Measurements from ENCODE around the gene NDUFB4.

Gene NDUFB4

GRCh38 chr3:120596116-120596852 lies at the start of gene NDUFB4:
Gene NDUFB4, plus strand, starts transcription at chr3:120596336. Its CDS starts 24 bp downstream, at chr3:120596360.
- POLR2A ChIA-PET, result interaction anchor here (0.5 to 1.4 kb wide), 8 partner anchors 45 to 211 kb away, joined by 3 to 7 read pairs (median 4); partner anchors contain the start of genes GTF2E1 and RABL3
- CTCF ChIA-PET, result interaction anchor here (0.5 to 3.8 kb wide), 12 partner anchors 9 to 247 kb away, joined by 3 to 26 read pairs (median 4); no protein-coding TSS in a partner anchor
- peak within 1 kb of the TSS; percentile 84 for H3K4me3 ChIP-seq (ENCODE audit: low read depth, low read length)
- DNase-seq (ENCODE audit: low read depth, low spot score), result peak; percentile 93
- no peak for TF ChIP-seq CTCF (IDR thresholded peaks at IDR 0.05; ENCODE audit: insufficient read depth, low read length, missing control alignments)

- TF ChIP-seq CTCF (IDR thresholded peaks at IDR 0.05; ENCODE audit: insufficient read depth, low read length, missing control alignments), result no peak
- H3K4me3 ChIP-seq (ENCODE audit: low read depth, low read length), result no peak overlapping the region
- POLR2A ChIA-PET, result no interaction called here
- peak; percentile 26 for DNase-seq (ENCODE audit: low read depth, low spot score)
- CTCF ChIA-PET, result interaction anchor here (1.2 to 7.0 kb wide), 3 partner anchors 7 to 134 kb away, joined by 3 to 54 read pairs (median 5); no protein-coding TSS in a partner anchor
Observed at GRCh38 chr3:120550546-120550945, 45.6 kb upstream of the NDUFB4 start.

- no peak for TF ChIP-seq CTCF (IDR thresholded peaks at IDR 0.05; ENCODE audit: insufficient read depth, low read length, missing control alignments)
- ChIA-PET CTCF (interaction anchor here (0.9 to 2.1 kb wide), 2 partner anchors 135 to 308 kb away, joined by 4 to 10 read pairs; no protein-coding TSS in a partner anchor), POLR2A (interaction anchor here (1.0 kb wide), 1 partner anchor 203 kb away, joined by 3 read pairs; the partner anchor contains the start of gene LRRC58)
- DNase-seq (ENCODE audit: low read depth, low spot score), result no peak
- no peak overlapping the region for H3K4me3 ChIP-seq (ENCODE audit: low read depth, low read length)
Observed at GRCh38 chr3:120552184-120553172, 43.7 kb upstream of the NDUFB4 start.

GRCh38 chr3:120554812-120555606 lies 41.1 kb upstream of the NDUFB4 start:
- POLR2A ChIA-PET, result no interaction called here
- CTCF ChIA-PET, result interaction anchor here (0.6 to 15.2 kb wide), 10 partner anchors 51 to 664 kb away, joined by 3 to 279 read pairs (median 5); no protein-coding TSS in a partner anchor
- H3K4me3 ChIP-seq (ENCODE audit: low read depth, low read length), result no peak overlapping the region
- no peak for TF ChIP-seq CTCF (IDR thresholded peaks at IDR 0.05; ENCODE audit: insufficient read depth, low read length, missing control alignments)
- no peak for DNase-seq (ENCODE audit: low read depth, low spot score)

- ChIA-PET CTCF (interaction anchor here (1.0 to 15.2 kb wide), 15 partner anchors 8 to 665 kb away, joined by 3 to 279 read pairs (median 5); no protein-coding TSS in a partner anchor), POLR2A (no interaction called here)
- TF ChIP-seq CTCF (IDR thresholded peaks at IDR 0.05; ENCODE audit: insufficient read depth, low read length, missing control alignments), result no peak
- DNase-seq (ENCODE audit: low read depth, low spot score), result no peak
- H3K4me3 ChIP-seq (ENCODE audit: low read depth, low read length), result no peak overlapping the region
Observed at GRCh38 chr3:120555657-120556509, 40.3 kb upstream of the NDUFB4 start.

Measured in AG04449 (cell line).